ENCODE results near the gene ACTR1B.

The ACTR1B gene

GRCh38 chr2:97663626-97663961 is 250 bp downstream of the ACTR1B start:
- Mint-ChIP-seq H3K4me1 (peaks cover 28% of the 10 kb centered on the region), H3K36me3 (ENCODE audit: low read depth) (peaks cover 6% of the 10 kb centered on the region), H3K27me3 (ENCODE audit: low read depth) (no peaks in the 10 kb centered on the region), H3K9me3 (no peaks in the 10 kb centered on the region), H3K27ac (peak overlapping the region in 2 of 3 experiments; percentile 89 to 98), H3K4me3 (peak overlapping the region; percentile 91 to 96 (median 96))
- no peak for TF ChIP-seq CTCF (IDR thresholded peaks at IDR 0.05; ENCODE audit: unreplicated experiment in 3 of 3)

GRCh38 chr2:97662895-97663625 is 784 bp downstream of the ACTR1B start:
- H3K4me3 Mint-ChIP-seq: peak overlapping the region; percentile 91 to 96 (median 96)
- H3K27ac Mint-ChIP-seq: peak overlapping the region; percentile 69 to 98 (median 95)
- H3K4me1 Mint-ChIP-seq: peaks cover 28% of the 10 kb centered on the region
- TF ChIP-seq CTCF (IDR thresholded peaks at IDR 0.05; ENCODE audit: unreplicated experiment in 3 of 3): no peak
- peaks cover 11% of the 10 kb centered on the region for H3K36me3 Mint-ChIP-seq (ENCODE audit: low read depth)
- H3K27me3 Mint-ChIP-seq (ENCODE audit: low read depth): no peaks in the 10 kb centered on the region
- no peaks in the 10 kb centered on the region for H3K9me3 Mint-ChIP-seq

GRCh38 chr2:97662386-97662894 is 1.4 kb downstream of the ACTR1B start:
- Mint-ChIP-seq H3K27me3 (ENCODE audit: low read depth) (no peaks in the 10 kb centered on the region), H3K4me1 (peaks cover 28% of the 10 kb centered on the region), H3K4me3 (peak overlapping the region; percentile 91 to 96 (median 96)), H3K9me3 (no peaks in the 10 kb centered on the region), H3K27ac (peak overlapping the region; percentile 69 to 98 (median 95)), H3K36me3 (ENCODE audit: low read depth) (peaks cover 16% of the 10 kb centered on the region)
- no peak for TF ChIP-seq CTCF (IDR thresholded peaks at IDR 0.05; ENCODE audit: unreplicated experiment in 3 of 3)

GRCh38 chr2:97661927-97662326 is 1.9 kb downstream of the ACTR1B start:
- Mint-ChIP-seq H3K9me3 (no peaks in the 10 kb centered on the region), H3K27me3 (ENCODE audit: low read depth) (no peaks in the 10 kb centered on the region), H3K36me3 (ENCODE audit: low read depth) (peaks cover 21% of the 10 kb centered on the region), H3K27ac (peak overlapping the region in 2 of 3 experiments; percentile 46 to 51), H3K4me3 (peak overlapping the region; percentile 91 to 96 (median 96)), H3K4me1 (peaks cover 28% of the 10 kb centered on the region)
- TF ChIP-seq CTCF (IDR thresholded peaks at IDR 0.05; ENCODE audit: unreplicated experiment in 3 of 3): no peak

- Mint-ChIP-seq H3K36me3 (ENCODE audit: low read depth) (peaks cover 29% of the 10 kb centered on the region), H3K27me3 (ENCODE audit: low read depth) (no peaks in the 10 kb centered on the region), H3K27ac (no peak overlapping the region), H3K4me1 (peaks cover 28% of the 10 kb centered on the region), H3K9me3 (no peaks in the 10 kb centered on the region), H3K4me3 (peak overlapping the region; percentile 21 to 91 (median 54))
- no peak for TF ChIP-seq CTCF (IDR thresholded peaks at IDR 0.05; ENCODE audit: unreplicated experiment in 3 of 3)
Observed at GRCh38 chr2:97660775-97661389, 3.0 kb downstream of the ACTR1B start.
